ENCODE measurements around the gene DCAF15.
A peak's percentile ranks its signal among the peaks of the same experiment; 100 is the strongest.
"Not testable (repeated sequence)": the region's sequence is repeated elsewhere in the genome, so short reads cannot be mapped to it uniquely, and the experiment has no call there.

The DCAF15 gene

GRCh38 chr19:13920940-13921747 lies 31.2 kb upstream of the DCAF15 start:
- no peak for TF ChIP-seq CTCF (IDR thresholded peaks at IDR 0.05; ENCODE audit: low read depth, low read length)
- no peak overlapping the region for H3K4me3 ChIP-seq (replicated peaks in 1 of 2; ENCODE audit: low read depth in 2 of 2, low read length in 2 of 2)
- peak; percentile 50 to 69 for DNase-seq (ENCODE audit: low read depth in 2 of 2)

GRCh38 chr19:13922118-13922517 lies 30.2 kb upstream of the DCAF15 start:
- not testable (repeated sequence) for H3K4me3 ChIP-seq (replicated peaks in 1 of 2; ENCODE audit: low read depth in 2 of 2, low read length in 2 of 2); DNase-seq (ENCODE audit: low read depth in 2 of 2)

GRCh38 chr19:13923194-13923987 lies 28.9 kb upstream of the DCAF15 start:
- no peak for DNase-seq (ENCODE audit: low read depth in 2 of 2)
- H3K4me3 ChIP-seq (replicated peaks in 1 of 2; ENCODE audit: low read depth in 2 of 2, low read length in 2 of 2), result no peak overlapping the region
- no peak for TF ChIP-seq CTCF (IDR thresholded peaks at IDR 0.05; ENCODE audit: low read depth, low read length)

GRCh38 chr19:13926010-13926409 lies 26.3 kb upstream of the DCAF15 start:
- DNase-seq (ENCODE audit: low read depth in 2 of 2), result no peak
- TF ChIP-seq CTCF (IDR thresholded peaks at IDR 0.05; ENCODE audit: low read depth, low read length), result no peak
- H3K4me3 ChIP-seq (replicated peaks in 1 of 2; ENCODE audit: low read depth in 2 of 2, low read length in 2 of 2), result no peak overlapping the region

GRCh38 chr19:13926715-13927114 lies 25.6 kb upstream of the DCAF15 start:
- DNase-seq (ENCODE audit: low read depth in 2 of 2), result no peak
- TF ChIP-seq CTCF (IDR thresholded peaks at IDR 0.05; ENCODE audit: low read depth, low read length), result no peak
- no peak overlapping the region for H3K4me3 ChIP-seq (replicated peaks in 1 of 2; ENCODE audit: low read depth in 2 of 2, low read length in 2 of 2)

- H3K4me3 ChIP-seq (replicated peaks in 1 of 2; ENCODE audit: low read depth in 2 of 2, low read length in 2 of 2), result no peak overlapping the region
- TF ChIP-seq CTCF (IDR thresholded peaks at IDR 0.05; ENCODE audit: low read depth, low read length), result no peak
- no peak for DNase-seq (ENCODE audit: low read depth in 2 of 2)
These were observed 23.0 kb upstream of the DCAF15 start for GRCh38 chr19:13929340-13929739.

- TF ChIP-seq CTCF (IDR thresholded peaks at IDR 0.05; ENCODE audit: low read depth, low read length), result no peak
- DNase-seq (ENCODE audit: low read depth in 2 of 2), result no peak
- H3K4me3 ChIP-seq (replicated peaks in 1 of 2; ENCODE audit: low read depth in 2 of 2, low read length in 2 of 2), result no peak overlapping the region
These were observed 22.4 kb upstream of the DCAF15 start for GRCh38 chr19:13929956-13930355.

Data from cardiac fibroblast (primary cell).